ENCODE results near the gene TMEM18. TPM values are rescaled to one million over a fixed set of nuclear protein-coding genes. Genes with fewer than 3 reads are reported as not detected.
A peak's percentile ranks its signal among the peaks of the same experiment; 100 is the strongest.

TMEM18 gene
- total RNA-seq, 1 donor from 2014 or later, result 34.6 TPM

GRCh38 chr2:639703-640102, 37.5 kb downstream of the TMEM18 start:
- TF ChIP-seq, protein P1, sequence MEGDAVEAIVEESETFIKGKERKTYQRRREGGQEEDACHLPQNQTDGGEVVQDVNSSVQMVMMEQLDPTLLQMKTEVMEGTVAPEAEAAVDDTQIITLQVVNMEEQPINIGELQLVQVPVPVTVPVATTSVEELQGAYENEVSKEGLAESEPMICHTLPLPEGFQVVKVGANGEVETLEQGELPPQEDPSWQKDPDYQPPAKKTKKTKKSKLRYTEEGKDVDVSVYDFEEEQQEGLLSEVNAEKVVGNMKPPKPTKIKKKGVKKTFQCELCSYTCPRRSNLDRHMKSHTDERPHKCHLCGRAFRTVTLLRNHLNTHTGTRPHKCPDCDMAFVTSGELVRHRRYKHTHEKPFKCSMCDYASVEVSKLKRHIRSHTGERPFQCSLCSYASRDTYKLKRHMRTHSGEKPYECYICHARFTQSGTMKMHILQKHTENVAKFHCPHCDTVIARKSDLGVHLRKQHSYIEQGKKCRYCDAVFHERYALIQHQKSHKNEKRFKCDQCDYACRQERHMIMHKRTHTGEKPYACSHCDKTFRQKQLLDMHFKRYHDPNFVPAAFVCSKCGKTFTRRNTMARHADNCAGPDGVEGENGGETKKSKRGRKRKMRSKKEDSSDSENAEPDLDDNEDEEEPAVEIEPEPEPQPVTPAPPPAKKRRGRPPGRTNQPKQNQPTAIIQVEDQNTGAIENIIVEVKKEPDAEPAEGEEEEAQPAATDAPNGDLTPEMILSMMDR (IDR thresholded peaks at IDR 0.05), result no peak
- intact Hi-C loops (cut with micrococcal nuclease), result loop anchor here (5.0 kb wide), 2 partner anchors 377 to 908 kb away; partner anchors contain the start of genes ACP1 and SH3YL1
- ChIA-PET POLR2A (no interaction called here), CTCF (interaction anchor here (1.0 kb wide), 1 partner anchor 110 kb away, joined by 3 read pairs; no protein-coding TSS in a partner anchor)
- H3K4me1 Mint-ChIP-seq, result peaks cover 4% of the 10 kb centered on the region
- no peak overlapping the region for H3K27ac Mint-ChIP-seq
- no peak overlapping the region for H3K4me3 Mint-ChIP-seq
- peaks cover 4% of the 10 kb centered on the region for H3K27me3 Mint-ChIP-seq
- DNase-seq, result no peak
- no peak for ATAC-seq (ENCODE audit: low read depth)
- no peaks in the 10 kb centered on the region for H3K9me3 Mint-ChIP-seq
- no peaks in the 10 kb centered on the region for H3K36me3 Mint-ChIP-seq (ENCODE audit: low read depth)

DNA sequence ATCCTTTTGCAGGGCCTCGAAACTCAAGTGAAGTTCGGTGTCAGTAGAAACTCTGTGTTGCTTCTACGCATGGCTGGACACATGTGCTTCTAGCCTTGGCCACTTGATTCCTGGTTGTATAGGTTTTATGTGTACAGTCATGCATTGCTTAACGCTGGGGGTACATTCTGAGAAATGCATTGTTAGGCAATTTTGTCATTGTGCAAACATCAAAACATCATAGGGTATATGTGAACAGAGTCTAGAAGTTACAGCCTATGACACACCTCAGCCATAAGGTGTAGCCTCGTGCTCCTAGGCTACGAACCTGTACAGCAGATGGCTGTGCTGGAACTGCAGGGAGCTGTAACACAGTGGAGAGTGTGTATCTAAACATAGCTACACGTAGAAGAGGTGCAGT, 39.4 kb downstream of the TMEM18 start:
- H3K9me3 Mint-ChIP-seq, result no peaks in the 10 kb centered on the region
- no peak overlapping the region for H3K27ac Mint-ChIP-seq
- DNase-seq (no peak), ATAC-seq (ENCODE audit: low read depth) (no peak)
- no peaks in the 10 kb centered on the region for H3K36me3 Mint-ChIP-seq (ENCODE audit: low read depth)
- H3K27me3 Mint-ChIP-seq, result no peaks in the 10 kb centered on the region
- ChIA-PET CTCF (interaction anchor here (1.4 to 5.2 kb wide), 4 partner anchors 12 to 395 kb away, joined by 4 to 42 read pairs (median 22); no protein-coding TSS in a partner anchor), POLR2A (no interaction called here)
- H3K4me1 Mint-ChIP-seq, result peaks cover 4% of the 10 kb centered on the region
- intact Hi-C loops (cut with micrococcal nuclease), result loop anchor here (1.0 to 5.0 kb wide), 4 partner anchors 109 to 909 kb away; partner anchors contain the start of genes ACP1 and SH3YL1
- TF ChIP-seq, protein P1 (IDR thresholded peaks at IDR 0.05), result no peak
- no peak overlapping the region for H3K4me3 Mint-ChIP-seq

- Mint-ChIP-seq H3K9me3 (no peaks in the 10 kb centered on the region), H3K27me3 (no peaks in the 10 kb centered on the region), H3K4me1 (peaks cover 4% of the 10 kb centered on the region), H3K4me3 (no peak overlapping the region), H3K36me3 (ENCODE audit: low read depth) (no peaks in the 10 kb centered on the region), H3K27ac (no peak overlapping the region)
- POLR2A ChIA-PET, result no interaction called here
- intact Hi-C loops (cut with micrococcal nuclease), result loop anchor here (1.0 to 5.0 kb wide), 4 partner anchors 108 to 910 kb away; partner anchors contain the start of genes ACP1 and SH3YL1
- ATAC-seq (ENCODE audit: low read depth), result no peak
- CTCF ChIA-PET, result interaction anchor here (0.9 to 5.2 kb wide), 7 partner anchors 13 to 395 kb away, joined by 3 to 42 read pairs (median 7); no protein-coding TSS in a partner anchor
- no peak for DNase-seq
- TF ChIP-seq, protein P1 (IDR thresholded peaks at IDR 0.05), result peak; percentile 15
These were observed 39.8 kb downstream of the TMEM18 start for GRCh38 chr2:637406-637776.

- peaks cover 4% of the 10 kb centered on the region for H3K4me1 Mint-ChIP-seq
- POLR2A ChIA-PET, result no interaction called here
- ATAC-seq (ENCODE audit: low read depth), result peak; percentile 71
- peak overlapping the region; percentile 54 for H3K27ac Mint-ChIP-seq
- CTCF ChIA-PET, result interaction anchor here (0.6 to 5.2 kb wide), 11 partner anchors 10 to 484 kb away, joined by 3 to 42 read pairs (median 3); no protein-coding TSS in a partner anchor
- no peaks in the 10 kb centered on the region for H3K9me3 Mint-ChIP-seq
- H3K4me3 Mint-ChIP-seq, result peak overlapping the region; percentile 83
- no peaks in the 10 kb centered on the region for H3K27me3 Mint-ChIP-seq
- DNase-seq, result peak; percentile 54
- no peaks in the 10 kb centered on the region for H3K36me3 Mint-ChIP-seq (ENCODE audit: low read depth)
- intact Hi-C loops (cut with micrococcal nuclease), result loop anchor here (1.0 to 5.0 kb wide), 4 partner anchors 108 to 910 kb away; partner anchors contain the start of genes ACP1 and SH3YL1
- TF ChIP-seq, protein P1 (IDR thresholded peaks at IDR 0.05), result peak; percentile 77
These were observed 40.4 kb downstream of the TMEM18 start for GRCh38 chr2:636641-637405.
